GM15510 (cell line): ENCODE results near the gene NCLN.

ENCODE experiments used
- POLR2A ChIP-seq: IDR thresholded peaks from 3 replicates; pipeline ENCODE4 v1.6.1; 2011; ENCODE audit warnings: borderline replicate concordance; ENCODE audit not compliant: insufficient read length; ENCODE audit errors: extremely low read depth

Gene NCLN

GRCh38 chr19:3150739-3151329 lies 34.9 kb upstream of the NCLN start:
- TF ChIP-seq POLR2A: no peak

- TF ChIP-seq POLR2A: no peak
Measured at GRCh38 chr19:3151563-3152418, 33.9 kb upstream of the NCLN start.

GRCh38 chr19:3152419-3152780 lies 33.3 kb upstream of the NCLN start:
- TF ChIP-seq POLR2A: no peak

- no peak for TF ChIP-seq POLR2A
Measured at GRCh38 chr19:3153286-3154230, 32.2 kb upstream of the NCLN start.

GRCh38 chr19:3154957-3155736 lies 30.6 kb upstream of the NCLN start:
- TF ChIP-seq POLR2A: peak; percentile 51

- no peak for TF ChIP-seq POLR2A
Measured at GRCh38 chr19:3157096-3157845, 28.5 kb upstream of the NCLN start.

GRCh38 chr19:3159565-3159964 lies 26.2 kb upstream of the NCLN start:
- no peak for TF ChIP-seq POLR2A

GRCh38 chr19:3160219-3160618 lies 25.5 kb upstream of the NCLN start:
- no peak for TF ChIP-seq POLR2A

- TF ChIP-seq POLR2A: no peak
Measured at GRCh38 chr19:3161453-3161852, 24.3 kb upstream of the NCLN start.

GRCh38 chr19:3162418-3163229 lies 23.1 kb upstream of the NCLN start:
- TF ChIP-seq POLR2A: no peak

GRCh38 chr19:3163230-3163886 lies 22.4 kb upstream of the NCLN start:
- TF ChIP-seq POLR2A: no peak

- no peak for TF ChIP-seq POLR2A
Measured at GRCh38 chr19:3163943-3164342, 21.8 kb upstream of the NCLN start.
